A549 treated with AZD9567 at 1 μM for 4 hours (cell line): ENCODE results near the gene CHCHD2. TPM values are rescaled to one million over a fixed set of nuclear protein-coding genes. Genes with fewer than 3 reads are reported as not detected.

Experiments used
- total RNA-seq: library from RNA; stranded (reverse); fragments of 200-300 nt; extraction: Qiagen RNA extraction; gene quantifications from 5 replicates; pipeline ENCODE4 v1.2.3, GENCODE V29; 2022; ENCODE audit not compliant: insufficient read depth

Gene CHCHD2, protein sequence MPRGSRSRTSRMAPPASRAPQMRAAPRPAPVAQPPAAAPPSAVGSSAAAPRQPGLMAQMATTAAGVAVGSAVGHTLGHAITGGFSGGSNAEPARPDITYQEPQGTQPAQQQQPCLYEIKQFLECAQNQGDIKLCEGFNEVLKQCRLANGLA
- total RNA-seq = 632 to 755 TPM (median 702 TPM) in 5 replicates

DNA sequence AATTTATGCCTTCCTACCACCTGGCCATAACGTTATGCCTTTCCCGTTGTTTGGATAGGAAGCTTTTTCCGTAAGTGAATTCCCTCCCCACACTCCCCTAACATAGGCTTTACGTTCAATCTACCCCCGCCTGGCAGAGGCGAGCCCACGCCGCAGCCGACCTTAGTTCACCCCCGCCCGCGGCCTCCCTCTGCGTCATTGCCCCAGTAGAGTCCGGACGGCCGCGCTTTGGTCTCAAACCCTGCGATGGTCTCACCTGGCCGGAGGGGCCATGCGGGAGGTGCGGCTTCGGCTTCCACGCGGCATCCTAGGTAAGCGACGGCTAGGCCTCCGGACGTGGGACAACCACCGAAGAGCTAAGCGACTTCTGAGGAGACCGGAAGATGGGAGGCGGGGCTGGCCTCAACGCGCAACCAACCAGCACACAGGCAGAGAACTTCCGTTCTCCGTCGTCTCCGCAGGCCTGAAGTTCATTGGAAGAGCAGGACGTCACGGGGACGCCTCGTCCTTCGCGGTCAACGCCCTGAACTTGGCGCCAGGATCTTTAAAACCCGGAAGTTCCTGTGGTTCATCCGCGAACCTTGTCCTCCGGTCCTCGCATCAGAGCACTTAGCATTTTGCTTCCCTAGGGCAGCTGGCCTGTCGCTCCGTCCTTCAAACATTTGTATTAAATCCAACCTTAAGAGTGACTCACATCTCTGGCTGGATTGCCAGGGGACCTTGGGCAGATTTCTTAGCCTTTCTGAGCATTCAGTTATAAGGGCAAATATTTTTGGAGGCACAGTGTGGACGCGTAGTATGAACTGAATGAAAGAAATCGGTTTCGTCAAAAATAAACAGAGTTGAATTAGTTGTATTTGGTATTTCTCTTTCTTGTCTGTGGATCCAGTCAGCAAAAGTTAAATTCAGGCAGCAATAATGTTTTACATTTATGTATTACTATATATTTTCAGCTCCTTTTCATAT lies at the start of gene CHCHD2:
Gene CHCHD2, minus strand, starts transcription at position 369 of the 966 bp plus-strand sequence. Its CDS starts 63 bp downstream, at position 306.

DNA sequence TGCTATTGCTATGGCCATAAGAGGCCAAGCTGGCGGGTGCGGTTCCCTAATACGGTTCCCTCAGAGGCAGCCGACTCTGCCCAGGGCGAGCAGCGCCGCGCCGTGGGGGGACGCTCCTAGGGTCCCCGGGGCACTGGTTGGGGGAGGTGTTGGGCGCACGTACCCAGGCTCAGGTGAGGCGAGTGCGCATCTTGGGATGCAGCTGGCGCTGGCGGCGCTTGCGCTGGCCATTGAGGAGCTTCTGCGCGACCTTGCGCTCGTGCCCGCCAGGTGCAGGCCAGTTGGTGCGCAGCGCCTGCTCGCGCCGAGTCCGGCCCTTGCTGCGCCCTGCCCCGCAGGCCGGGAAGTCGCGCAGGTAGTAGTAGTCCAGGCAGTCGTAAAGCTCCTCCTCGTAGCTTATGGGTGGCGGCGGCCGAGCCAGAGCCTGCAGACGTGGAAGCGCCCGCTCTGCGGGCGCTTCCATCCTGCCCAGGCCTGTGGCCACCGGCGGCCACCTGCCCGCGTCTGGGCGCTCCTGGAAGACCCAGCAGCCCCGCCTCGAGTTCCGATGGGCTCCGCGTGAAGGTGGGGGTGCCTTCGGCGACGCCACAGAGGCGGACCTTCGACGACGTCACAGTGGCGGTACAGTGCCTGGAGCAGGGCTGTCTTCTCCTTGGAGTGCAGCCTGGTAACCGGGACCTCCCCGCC lies 9.7 kb upstream of the CHCHD2 start, which contains the start of gene NUPR2:
Gene NUPR2, minus strand, starts transcription at position 566 of the 687 bp plus-strand sequence. Its CDS starts 103 bp downstream, at position 463.

DNA sequence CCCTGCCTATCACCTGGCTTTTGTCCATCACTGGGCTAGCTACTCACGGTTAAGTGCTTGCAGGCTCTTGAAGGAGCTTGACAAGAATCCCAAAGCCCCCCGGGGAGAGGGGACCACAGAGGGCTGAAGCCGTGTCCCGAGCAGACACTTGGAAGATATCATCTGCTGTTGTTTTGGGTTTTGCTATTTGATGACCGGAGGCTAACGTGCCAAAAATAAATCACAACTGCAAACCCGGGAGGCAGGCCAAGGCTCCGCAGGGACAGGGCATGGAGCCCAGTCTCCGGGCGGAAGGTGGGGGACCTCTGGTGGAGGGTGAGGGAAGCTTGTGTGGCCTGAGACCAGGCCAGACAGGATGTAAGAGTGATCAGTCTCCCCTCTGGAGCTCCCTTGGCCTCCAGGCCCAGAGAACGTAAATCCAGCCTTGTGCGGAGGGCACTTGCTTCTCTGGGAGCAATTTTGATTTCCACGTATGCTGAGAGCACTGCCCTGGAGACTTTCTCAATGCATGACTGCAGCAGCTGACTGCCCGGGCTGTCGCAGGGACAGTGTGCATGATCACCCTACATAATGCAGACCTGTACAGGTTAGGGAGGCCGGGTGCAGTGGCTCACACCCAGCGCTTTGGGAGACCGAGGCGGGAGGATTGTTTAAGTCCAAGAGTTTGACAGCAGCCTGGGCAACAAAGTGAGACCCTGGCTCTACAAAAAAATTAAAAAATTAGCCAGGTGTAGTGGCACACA lies 13.3 kb downstream of the CHCHD2 start, which contains the start of gene PHKG1:
Gene PHKG1, minus strand, starts transcription at position 164 of the 743 bp plus-strand sequence. CDS start 4,011 bp downstream, outside the sequence.

DNA sequence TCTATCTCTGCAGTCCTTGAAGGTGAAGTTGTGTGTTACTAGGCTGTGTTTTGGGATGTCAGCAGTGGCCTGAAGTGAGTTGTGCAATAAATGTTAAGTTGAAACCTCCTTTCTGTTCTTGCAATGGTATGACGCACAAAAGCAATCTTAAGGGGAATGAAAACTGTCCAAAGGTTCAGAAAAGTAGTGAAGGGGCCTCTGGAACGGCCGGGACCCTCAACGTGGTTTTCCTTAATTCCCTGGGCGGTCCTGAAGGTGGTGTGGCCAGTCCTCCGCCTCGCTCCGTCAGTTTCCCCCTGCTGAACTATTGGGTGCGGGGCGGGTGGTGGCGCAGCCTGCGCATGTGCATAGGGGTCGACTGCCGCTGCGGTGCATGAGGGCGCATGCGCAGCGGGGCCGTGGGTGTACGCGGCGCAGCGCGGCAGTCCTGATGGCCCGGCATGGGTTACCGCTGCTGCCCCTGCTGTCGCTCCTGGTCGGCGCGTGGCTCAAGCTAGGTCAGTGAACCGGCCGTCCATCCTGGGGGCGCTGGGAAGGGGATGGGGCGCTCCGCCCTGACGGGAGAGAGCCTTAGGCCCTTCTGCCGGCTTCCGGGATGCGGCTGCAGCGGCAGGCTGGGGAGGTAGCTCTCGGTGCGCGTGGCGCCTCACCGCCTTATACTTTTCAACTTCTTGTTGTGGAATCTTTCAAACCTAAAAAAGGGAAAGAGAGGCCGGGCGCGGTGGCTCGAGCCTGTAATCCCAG lies 42.2 kb downstream of the CHCHD2 start, which contains the start of gene SUMF2:
Gene SUMF2, plus strand, starts transcription at position 405 of the 744 bp plus-strand sequence. Its CDS starts 26 bp downstream, at position 431.

Other genes starting within 250 kb of the CHCHD2 start
- gene SEPTIN14, start 243.7 kb downstream of the CHCHD2 start, total RNA-seq = not detected in 5 replicates
- gene ZNF713, start 219.0 kb downstream of the CHCHD2 start, total RNA-seq = 0.62 to 1.3 TPM (median 0.77 TPM) in 5 replicates
- 20.2 to 29.2 TPM (median 27.1 TPM) in 5 replicates for gene MRPS17, start 154.6 kb downstream of the CHCHD2 start, total RNA-seq
- gene NIPSNAP2, start 141.9 kb downstream of the CHCHD2 start, total RNA-seq = 42.1 to 54.9 TPM (median 54.6 TPM) in 5 replicates
- gene PSPH, start 55.0 kb downstream of the CHCHD2 start, total RNA-seq = 22.1 to 30.0 TPM (median 22.2 TPM) in 5 replicates
- 268 to 329 TPM (median 271 TPM) in 5 replicates for gene CCT6A, start 54.7 kb downstream of the CHCHD2 start, total RNA-seq
- 110 to 140 TPM (median 113 TPM) in 5 replicates for gene SUMF2, start 42.2 kb downstream of the CHCHD2 start, total RNA-seq
- gene PHKG1, start 13.5 kb downstream of the CHCHD2 start, total RNA-seq = 0.61 to 0.99 TPM (median 0.80 TPM) in 4 of 5 replicates, not detected in the other
- gene NUPR2, start 9.9 kb upstream of the CHCHD2 start, total RNA-seq = not detected in 5 replicates